Liver (tissue), 9 donors: ENCODE results near the gene USP5. TPM values are rescaled to one million over a fixed set of nuclear protein-coding genes. Genes with fewer than 3 reads are reported as not detected.

ENCODE experiments used
- DNase-seq: peaks from one replicate; pipeline ENCODE4 v3.0.0-alpha.2; 2017; ENCODE audit warnings: low spot score
- H3K27ac ChIP-seq, 2 donors: one replicate each; pipeline ENCODE4 v1.7.0; 2013; ENCODE audit warnings: inconsistent platforms in 2 of 2, low read length in 2 of 2, control low read depth in 1 of 2, low read depth in 1 of 2, mild to moderate bottlenecking in 1 of 2
- H3K27me3 ChIP-seq, 4 donors: one replicate each; pipeline versions ENCODE4 v1.6.1 to v1.7.0; 2013; ENCODE audit warnings: low read length in 3 of 4, inconsistent platforms in 1 of 4, mild to moderate bottlenecking in 1 of 4, moderate library complexity in 1 of 4; ENCODE audit not compliant: control insufficient read depth in 4 of 4, insufficient read depth in 4 of 4
- H3K36me3 ChIP-seq, 4 donors: one replicate each; pipeline versions ENCODE4 v1.6.1 to v1.7.0; 2013; ENCODE audit warnings: low read length in 3 of 4, mild to moderate bottlenecking in 3 of 4, low read depth in 1 of 4, moderate library complexity in 1 of 4; ENCODE audit not compliant: control insufficient read depth in 4 of 4, insufficient read depth in 3 of 4
- H3K4me1 ChIP-seq, 4 donors: one replicate each; pipeline versions ENCODE4 v1.6.1 to v1.7.0; 2013; ENCODE audit warnings: low read length in 3 of 4, mild to moderate bottlenecking in 3 of 4, moderate library complexity in 1 of 4; ENCODE audit not compliant: control insufficient read depth in 4 of 4, insufficient read depth in 4 of 4
- H3K4me3 ChIP-seq, 3 donors: one replicate each; pipeline versions ENCODE4 v1.6.1 to v1.7.0; 2013; ENCODE audit warnings: low read length in 3 of 3, control low read depth in 1 of 3, low read depth in 1 of 3, mild to moderate bottlenecking in 1 of 3
- H3K9ac ChIP-seq, 2 donors: one replicate each; pipeline ENCODE4 v1.7.0; 2013; ENCODE audit warnings: low read length in 2 of 2, mild to moderate bottlenecking in 2 of 2, moderate library complexity in 2 of 2, control low read depth in 1 of 2, low read depth in 1 of 2
- H3K9me3 ChIP-seq, 4 donors: one replicate each; pipeline versions ENCODE4 v1.6.1 to v1.7.0; 2013; ENCODE audit warnings: low read length in 3 of 4; ENCODE audit not compliant: control insufficient read depth in 4 of 4
- EGR1 ChIP-seq, 2 donors: IDR thresholded peaks; 2 replicates each; pipeline ENCODE4 v1.6.1; 2016 to 2018; ENCODE audit warnings: antibody characterized with exemption in 2 of 2, low read depth in 2 of 2
- FOXA1 ChIP-seq: IDR thresholded peaks from 2 replicates; pipeline ENCODE4 v1.6.1; 2016; ENCODE audit warnings: antibody characterized with exemption
- FOXA2 ChIP-seq: IDR thresholded peaks from 2 replicates; pipeline ENCODE4 v1.6.1; 2016; ENCODE audit warnings: antibody characterized with exemption
- HNF4A ChIP-seq, 2 donors: conservative IDR thresholded peaks; 2 replicates each; pipeline ENCODE4 v1.6.1; 2016; ENCODE audit warnings: antibody characterized with exemption in 2 of 2, mild to moderate bottlenecking in 2 of 2
- HNF4G ChIP-seq: IDR thresholded peaks from 2 replicates; pipeline ENCODE4 v1.6.1; 2016; ENCODE audit warnings: antibody characterized with exemption
- NR2F2 ChIP-seq: IDR thresholded peaks from 2 replicates; pipeline ENCODE4 v1.6.1; 2016; ENCODE audit warnings: antibody characterized with exemption
- RAD21 ChIP-seq, 2 donors: IDR thresholded peaks; 2 replicates each; pipeline ENCODE4 v1.6.1; 2016; ENCODE audit warnings: antibody characterized with exemption in 2 of 2, mild to moderate bottlenecking in 2 of 2
- RXRA ChIP-seq, 2 donors: IDR thresholded peaks; 2 replicates each; pipeline ENCODE4 v1.6.1; 2017 to 2018; ENCODE audit warnings: antibody characterized with exemption in 2 of 2, mild to moderate bottlenecking in 1 of 2
- SP1 ChIP-seq: IDR thresholded peaks from 2 replicates; pipeline ENCODE4 v1.6.1; 2018; ENCODE audit warnings: antibody characterized with exemption, mild to moderate bottlenecking
- WGBS: extraction: QIAGEN DNeasy Blood & Tissue Kit; methylation state at CpG from one replicate; pipeline ENCODE4 v1.1.7; 2013; 5-methylcytosine and 5-hydroxymethylcytosine counted together
- polyA plus RNA-seq, 2 donors: library from polyadenylated mRNA; stranded (reverse) in 1 of 2; unstranded in 1 of 2; fragments of 200-250 nt in 1 of 2; fragments of >200 nt in 1 of 2; fragmentation: Nextera tagmentation in 1 of 2; extraction: Ambion mirVana in 1 of 2; gene quantifications; one replicate each; pipeline versions ENCODE4 v1.2.1 to v1.2.3, GENCODE V29; 2013 to 2015
- total RNA-seq, 2 donors: library from RNA; depleted of rRNA; stranded (reverse); fragments of >200 nt; gene quantifications; one replicate each; pipeline ENCODE4 v1.2.3, GENCODE V29; 2014
- TF ChIP-seq, protein P1 (sequence below): IDR thresholded peaks from 2 replicates; pipeline ENCODE4 v1.6.1; 2016; ENCODE audit warnings: antibody characterized with exemption
- TF ChIP-seq, protein P2 (sequence below): IDR thresholded peaks from 2 replicates; pipeline ENCODE4 v1.6.1; 2016; ENCODE audit warnings: antibody characterized with exemption
- TF ChIP-seq, protein P3 (sequence below): IDR thresholded peaks from 2 replicates; pipeline ENCODE4 v1.6.1; 2016; ENCODE audit warnings: antibody characterized with exemption, mild to moderate bottlenecking
- TF ChIP-seq, protein P4 (sequence below): fragments of 150-350 bp; IDR thresholded peaks from 2 replicates; pipeline ENCODE4 v1.5.1; 2017; ENCODE audit warnings: improper control_type of control experiment, low read depth, low read length; ENCODE audit not compliant: missing input control
- TF ChIP-seq, protein P5 (sequence below): IDR thresholded peaks from 2 replicates; pipeline ENCODE4 v1.6.1; 2016; ENCODE audit warnings: antibody characterized with exemption
- donor health status: healthy.
- donor health status: healthy.
- donor health status: healthy.
- donor health status: healthy.
- donor health status: healthy.

USP5 gene
- total and polyA plus RNA-seq, 4 donors: 15.2 to 41.0 (median 35.7) TPM

DNA sequence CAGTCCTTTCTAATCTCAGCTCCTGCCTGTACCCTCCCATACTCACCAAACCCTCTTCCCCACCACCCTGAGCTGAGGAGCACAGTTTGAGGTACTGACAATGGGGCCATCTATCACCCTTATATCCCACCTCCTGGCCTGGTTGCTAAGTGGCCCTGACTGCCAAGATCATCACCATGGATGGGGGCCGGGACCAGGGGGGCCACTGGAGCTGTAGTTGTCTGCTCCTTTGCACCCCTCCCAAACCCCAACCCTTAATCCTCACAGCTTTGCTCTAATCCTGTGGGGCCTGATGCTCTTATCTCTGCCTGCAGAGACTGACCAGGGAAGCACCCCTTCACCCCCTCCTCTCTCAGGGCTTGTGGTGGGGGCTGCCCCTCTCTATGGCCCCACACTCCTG lies 11.6 kb upstream of the USP5 start:
- 61% methylated on average over 1 of the region's 1 CpG for WGBS

More for the DNA sequence above, 11.6 kb upstream of the USP5 start:
- Histone ChIP-seq H3K4me1 (peaks cover 0 to 3% (median under 1%) of the 10 kb centered on the region in 4 donors), H3K27me3 (no peaks in the 10 kb centered on the region), H3K9me3 (no peaks in the 10 kb centered on the region), H3K27ac (no peak overlapping the region), H3K9ac (no peak overlapping the region), H3K36me3 (peaks cover 0 to 2% (median 0%) of the 10 kb centered on the region in 4 donors), H3K4me3 (no peak overlapping the region)
- no peak for TF ChIP-seq HNF4G
- TF ChIP-seq, protein P1, sequence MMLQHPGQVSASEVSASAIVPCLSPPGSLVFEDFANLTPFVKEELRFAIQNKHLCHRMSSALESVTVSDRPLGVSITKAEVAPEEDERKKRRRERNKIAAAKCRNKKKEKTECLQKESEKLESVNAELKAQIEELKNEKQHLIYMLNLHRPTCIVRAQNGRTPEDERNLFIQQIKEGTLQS: no peak
- TF ChIP-seq, protein P2, sequence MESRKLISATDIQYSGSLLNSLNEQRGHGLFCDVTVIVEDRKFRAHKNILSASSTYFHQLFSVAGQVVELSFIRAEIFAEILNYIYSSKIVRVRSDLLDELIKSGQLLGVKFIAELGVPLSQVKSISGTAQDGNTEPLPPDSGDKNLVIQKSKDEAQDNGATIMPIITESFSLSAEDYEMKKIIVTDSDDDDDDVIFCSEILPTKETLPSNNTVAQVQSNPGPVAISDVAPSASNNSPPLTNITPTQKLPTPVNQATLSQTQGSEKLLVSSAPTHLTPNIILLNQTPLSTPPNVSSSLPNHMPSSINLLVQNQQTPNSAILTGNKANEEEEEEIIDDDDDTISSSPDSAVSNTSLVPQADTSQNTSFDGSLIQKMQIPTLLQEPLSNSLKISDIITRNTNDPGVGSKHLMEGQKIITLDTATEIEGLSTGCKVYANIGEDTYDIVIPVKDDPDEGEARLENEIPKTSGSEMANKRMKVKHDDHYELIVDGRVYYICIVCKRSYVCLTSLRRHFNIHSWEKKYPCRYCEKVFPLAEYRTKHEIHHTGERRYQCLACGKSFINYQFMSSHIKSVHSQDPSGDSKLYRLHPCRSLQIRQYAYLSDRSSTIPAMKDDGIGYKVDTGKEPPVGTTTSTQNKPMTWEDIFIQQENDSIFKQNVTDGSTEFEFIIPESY: no peak
- TF ChIP-seq HNF4A (conservative IDR thresholded peaks at IDR 0.05): no peak
- TF ChIP-seq, protein P3, sequence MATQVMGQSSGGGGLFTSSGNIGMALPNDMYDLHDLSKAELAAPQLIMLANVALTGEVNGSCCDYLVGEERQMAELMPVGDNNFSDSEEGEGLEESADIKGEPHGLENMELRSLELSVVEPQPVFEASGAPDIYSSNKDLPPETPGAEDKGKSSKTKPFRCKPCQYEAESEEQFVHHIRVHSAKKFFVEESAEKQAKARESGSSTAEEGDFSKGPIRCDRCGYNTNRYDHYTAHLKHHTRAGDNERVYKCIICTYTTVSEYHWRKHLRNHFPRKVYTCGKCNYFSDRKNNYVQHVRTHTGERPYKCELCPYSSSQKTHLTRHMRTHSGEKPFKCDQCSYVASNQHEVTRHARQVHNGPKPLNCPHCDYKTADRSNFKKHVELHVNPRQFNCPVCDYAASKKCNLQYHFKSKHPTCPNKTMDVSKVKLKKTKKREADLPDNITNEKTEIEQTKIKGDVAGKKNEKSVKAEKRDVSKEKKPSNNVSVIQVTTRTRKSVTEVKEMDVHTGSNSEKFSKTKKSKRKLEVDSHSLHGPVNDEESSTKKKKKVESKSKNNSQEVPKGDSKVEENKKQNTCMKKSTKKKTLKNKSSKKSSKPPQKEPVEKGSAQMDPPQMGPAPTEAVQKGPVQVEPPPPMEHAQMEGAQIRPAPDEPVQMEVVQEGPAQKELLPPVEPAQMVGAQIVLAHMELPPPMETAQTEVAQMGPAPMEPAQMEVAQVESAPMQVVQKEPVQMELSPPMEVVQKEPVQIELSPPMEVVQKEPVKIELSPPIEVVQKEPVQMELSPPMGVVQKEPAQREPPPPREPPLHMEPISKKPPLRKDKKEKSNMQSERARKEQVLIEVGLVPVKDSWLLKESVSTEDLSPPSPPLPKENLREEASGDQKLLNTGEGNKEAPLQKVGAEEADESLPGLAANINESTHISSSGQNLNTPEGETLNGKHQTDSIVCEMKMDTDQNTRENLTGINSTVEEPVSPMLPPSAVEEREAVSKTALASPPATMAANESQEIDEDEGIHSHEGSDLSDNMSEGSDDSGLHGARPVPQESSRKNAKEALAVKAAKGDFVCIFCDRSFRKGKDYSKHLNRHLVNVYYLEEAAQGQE: no peak
- TF ChIP-seq FOXA1: no peak
- TF ChIP-seq SP1: no peak
- TF ChIP-seq, protein P4, sequence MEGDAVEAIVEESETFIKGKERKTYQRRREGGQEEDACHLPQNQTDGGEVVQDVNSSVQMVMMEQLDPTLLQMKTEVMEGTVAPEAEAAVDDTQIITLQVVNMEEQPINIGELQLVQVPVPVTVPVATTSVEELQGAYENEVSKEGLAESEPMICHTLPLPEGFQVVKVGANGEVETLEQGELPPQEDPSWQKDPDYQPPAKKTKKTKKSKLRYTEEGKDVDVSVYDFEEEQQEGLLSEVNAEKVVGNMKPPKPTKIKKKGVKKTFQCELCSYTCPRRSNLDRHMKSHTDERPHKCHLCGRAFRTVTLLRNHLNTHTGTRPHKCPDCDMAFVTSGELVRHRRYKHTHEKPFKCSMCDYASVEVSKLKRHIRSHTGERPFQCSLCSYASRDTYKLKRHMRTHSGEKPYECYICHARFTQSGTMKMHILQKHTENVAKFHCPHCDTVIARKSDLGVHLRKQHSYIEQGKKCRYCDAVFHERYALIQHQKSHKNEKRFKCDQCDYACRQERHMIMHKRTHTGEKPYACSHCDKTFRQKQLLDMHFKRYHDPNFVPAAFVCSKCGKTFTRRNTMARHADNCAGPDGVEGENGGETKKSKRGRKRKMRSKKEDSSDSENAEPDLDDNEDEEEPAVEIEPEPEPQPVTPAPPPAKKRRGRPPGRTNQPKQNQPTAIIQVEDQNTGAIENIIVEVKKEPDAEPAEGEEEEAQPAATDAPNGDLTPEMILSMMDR: no peak
- TF ChIP-seq, protein P5, sequence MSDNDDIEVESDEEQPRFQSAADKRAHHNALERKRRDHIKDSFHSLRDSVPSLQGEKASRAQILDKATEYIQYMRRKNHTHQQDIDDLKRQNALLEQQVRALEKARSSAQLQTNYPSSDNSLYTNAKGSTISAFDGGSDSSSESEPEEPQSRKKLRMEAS: no peak
- TF ChIP-seq FOXA2: no peak
- no peak for TF ChIP-seq RAD21 (IDR thresholded peaks at IDR 0.05)
- TF ChIP-seq NR2F2: no peak
- TF ChIP-seq RXRA (IDR thresholded peaks at IDR 0.05): no peak
- no peak for TF ChIP-seq EGR1 (IDR thresholded peaks at IDR 0.05; ENCODE audit: low read depth in 2 of 2)
- no peak for DNase-seq
